K562 (cell line): ENCODE data around the gene SPTBN4. TPM values are rescaled to one million over a fixed set of nuclear protein-coding genes. Genes with fewer than 3 reads are reported as not detected.
A peak's percentile ranks its signal among the peaks of the same experiment; 100 is the strongest.

Experiments
- BCOR ChIP-seq: fragments of 450-650 bp; IDR thresholded peaks from 2 replicates; pipeline ENCODE4 v1.6.1; 2016
- E2F1 ChIP-seq: sonication (generic); formaldehyde crosslinking; IDR thresholded peaks from 2 replicates; pipeline ENCODE4 v1.8.1; 2023; ENCODE audit warnings: mild to moderate bottlenecking, missing genetic modification reagents, moderate library complexity
- PHTF2 ChIP-seq: fragments of 250-450 bp; sonication (Bioruptor Pico); IDR thresholded peaks from 2 replicates; pipeline ENCODE4 v1.5.0; 2021; ENCODE audit warnings: mild to moderate bottlenecking
- RREB1 ChIP-seq: fragments of 250-450 bp; sonication (Bioruptor Pico); IDR thresholded peaks from 2 replicates; pipeline ENCODE4 v1.4.0; 2020
- RUNX1 ChIP-seq: sonication (generic); IDR thresholded peaks from 2 replicates; pipeline ENCODE4 v1.6.1; 2016; ENCODE audit warnings: antibody characterized with exemption, low read depth
- U2AF1 ChIP-seq: fragments of 200-400 bp; formaldehyde crosslinking; optimal IDR thresholded peaks from 2 replicates; pipeline ENCODE3; 2017; ENCODE audit warnings: mild to moderate bottlenecking, low read depth, low read length, moderate library complexity
- VEZF1 ChIP-seq: fragments of 200-800 bp; sonication (Bioruptor generic); IDR thresholded peaks from 2 replicates; pipeline ENCODE4 v1.6.1; 2017; ENCODE audit warnings: missing genetic modification characterization, missing compliant biosample characterization
- ZBTB33 ChIP-seq: sonication (generic); formaldehyde crosslinking; IDR thresholded peaks from 2 replicates; pipeline ENCODE4 v1.8.1; 2023; ENCODE audit warnings: mild to moderate bottlenecking, missing genetic modification reagents
- ZNF124 ChIP-seq: sonication (generic); formaldehyde crosslinking; IDR thresholded peaks from 2 replicates; pipeline ENCODE4 v1.8.1; 2022; ENCODE audit warnings: missing genetic modification reagents
- ZNF695 ChIP-seq: fragments of 450-650 bp; formaldehyde crosslinking; IDR thresholded peaks from 2 replicates; pipeline ENCODE4 v1.4.0; 2020; ENCODE audit warnings: mild to moderate bottlenecking, moderate library complexity
- polyA plus RNA-seq, 8 experiments: library from polyadenylated mRNA; depleted of rRNA in 4 of 8; stranded (reverse) in 5 of 8; unstranded in 3 of 8; fragments of >200 nt; fragmentation: Nextera tagmentation in 2 of 8; fragmentation: Illumina TruSeq in 1 of 8; extraction: Ambion mirVana in 2 of 8; extraction: Trizol in 1 of 8; gene quantifications; 2 replicates each; pipeline versions ENCODE4 v1.2.1 to v1.2.3, GENCODE V29; 2011 to 2014; ENCODE audit warnings: inconsistent platforms in 1 of 8, missing spikeins in 1 of 8
- total RNA-seq, 7 experiments: library from RNA; depleted of rRNA in 6 of 7; stranded (reverse); fragments of >200 nt in 6 of 7; fragmentation: Illumina TruSeq in 2 of 7; extraction: Trizol in 2 of 7; gene quantifications; 2 replicates each; pipeline versions ENCODE4 v1.2.1 to v1.2.3, GENCODE V29; 2011 to 2021; ENCODE audit warnings: low replicate concordance in 1 of 7

Gene SPTBN4
- total and polyA plus RNA-seq, 9 of the 15 experiments (the other 6 are each of a cell fraction or from before 2014, with no cell fraction given): 0.01 to 1.5 (median 0.86) TPM

- TF ChIP-seq ZBTB33 (CRISPR knock-in tag) (no peak), U2AF1 (peak; percentile 16), BCOR (no peak), RUNX1 (no peak), PHTF2 (no peak), ZNF695 (no peak), E2F1 (CRISPR knock-in tag) (0 out of 2 replicates have a peak, but pooled peaks have one; percentile 34), ZNF124 (CRISPR knock-in tag) (no peak), RREB1 (CRISPR knock-in tag) (peak; percentile 26; the same call in 1 of the 2 replicates), VEZF1 (peak; percentile 99)
These were observed 134.6 kb downstream of the SPTBN4 start, which contains the start of gene LTBP4 (continued) for GRCh38 chr19:40601134-40601974.
